HG03575 (cell line): ENCODE measurements around the gene INO80B.
A peak's percentile ranks its signal among the peaks of the same experiment; 100 is the strongest.

Experiments used
- ATAC-seq: cut with Tn5 transposase; IDR thresholded peaks from one replicate; pipeline ENCODE4 v1.9.1; 2021; ENCODE audit not compliant: unreplicated experiment, insufficient number of reproducible peaks, low FRiP score; ENCODE audit errors: extremely low read depth

The INO80B gene

DNA sequence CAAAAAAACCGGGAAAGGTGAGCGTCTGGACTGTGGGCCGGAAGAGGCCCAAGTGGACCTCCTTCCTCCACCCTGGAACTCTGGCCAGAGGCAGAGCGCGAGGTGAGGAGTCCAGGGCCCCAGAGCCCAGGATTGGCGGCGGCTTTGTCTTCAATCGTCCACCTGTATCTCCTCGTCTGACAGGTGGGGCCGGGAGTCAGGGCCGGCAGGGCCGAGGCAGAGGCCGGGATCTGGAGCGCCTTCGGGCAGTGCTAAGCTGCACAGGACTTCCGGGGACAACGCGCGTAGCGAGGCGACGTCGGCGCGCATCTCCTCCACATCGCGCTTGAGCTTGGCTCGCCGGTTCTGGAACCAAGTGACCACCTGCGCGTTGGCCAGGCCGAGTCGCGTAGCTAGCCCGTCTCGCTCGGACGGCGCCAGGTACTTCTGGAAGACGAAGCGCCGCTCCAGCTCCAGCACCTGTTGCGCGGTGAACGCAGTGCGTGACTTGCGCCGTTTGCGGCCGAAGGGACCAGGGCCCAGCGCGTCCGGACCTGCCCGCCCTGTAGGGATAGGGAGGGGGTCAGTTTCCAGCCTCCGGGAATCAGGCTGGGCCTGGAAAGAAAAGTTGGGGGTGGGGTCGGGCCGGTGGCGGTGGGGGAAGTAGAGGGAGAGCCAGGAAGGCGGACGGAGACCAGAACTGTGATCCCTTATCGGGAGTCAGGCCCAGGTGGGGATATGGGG lies 43.1 kb downstream of the INO80B start:
- ATAC-seq: no peak

GRCh38 chr2:74498500-74499266 lies 43.8 kb downstream of the INO80B start:
- no peak for ATAC-seq

DNA sequence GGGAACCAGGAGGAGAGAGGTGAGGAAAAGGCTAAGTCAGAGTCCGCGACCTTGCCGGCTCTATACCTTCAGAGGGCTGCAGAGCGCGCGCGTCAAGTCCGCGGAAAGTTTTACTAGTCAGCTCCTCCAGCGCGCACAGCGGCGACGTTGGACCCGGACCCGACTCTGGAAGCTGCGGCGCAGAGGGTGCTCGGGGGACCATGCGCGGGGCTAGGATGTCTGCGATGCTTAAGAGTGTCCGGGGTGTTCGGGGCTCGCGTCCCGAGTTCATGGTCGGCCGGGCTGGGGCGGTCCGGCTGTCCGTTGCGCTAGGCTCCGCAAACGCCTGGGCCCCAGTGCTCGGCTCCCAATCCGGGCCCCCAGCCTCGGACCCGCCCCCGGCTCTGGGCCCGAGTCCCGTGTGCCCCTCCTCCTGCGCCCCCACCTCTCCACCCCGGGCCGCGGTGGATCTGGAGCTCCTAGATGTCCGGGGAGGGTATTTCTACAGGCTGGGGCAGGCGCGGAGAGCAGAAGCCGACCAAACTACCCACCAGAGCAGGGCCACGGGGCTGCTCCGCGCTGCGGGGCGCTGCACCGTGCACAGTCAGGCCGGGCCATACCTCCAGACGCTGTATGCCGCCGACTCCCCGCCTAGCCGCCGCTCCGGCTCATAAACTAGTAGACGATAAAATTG lies 44.5 kb downstream of the INO80B start, which contains the start of gene LBX2:
TSS of gene LBX2 (minus strand) at position 337 of the 673 bp plus-strand sequence. CDS start at position 271, 66 bp downstream.
- no peak for ATAC-seq

- ATAC-seq: no peak
Observed at GRCh38 chr2:74499940-74500577, 45.2 kb downstream of the INO80B start.

- no peak for ATAC-seq
Observed at GRCh38 chr2:74500578-74500946, 45.7 kb downstream of the INO80B start.

DNA sequence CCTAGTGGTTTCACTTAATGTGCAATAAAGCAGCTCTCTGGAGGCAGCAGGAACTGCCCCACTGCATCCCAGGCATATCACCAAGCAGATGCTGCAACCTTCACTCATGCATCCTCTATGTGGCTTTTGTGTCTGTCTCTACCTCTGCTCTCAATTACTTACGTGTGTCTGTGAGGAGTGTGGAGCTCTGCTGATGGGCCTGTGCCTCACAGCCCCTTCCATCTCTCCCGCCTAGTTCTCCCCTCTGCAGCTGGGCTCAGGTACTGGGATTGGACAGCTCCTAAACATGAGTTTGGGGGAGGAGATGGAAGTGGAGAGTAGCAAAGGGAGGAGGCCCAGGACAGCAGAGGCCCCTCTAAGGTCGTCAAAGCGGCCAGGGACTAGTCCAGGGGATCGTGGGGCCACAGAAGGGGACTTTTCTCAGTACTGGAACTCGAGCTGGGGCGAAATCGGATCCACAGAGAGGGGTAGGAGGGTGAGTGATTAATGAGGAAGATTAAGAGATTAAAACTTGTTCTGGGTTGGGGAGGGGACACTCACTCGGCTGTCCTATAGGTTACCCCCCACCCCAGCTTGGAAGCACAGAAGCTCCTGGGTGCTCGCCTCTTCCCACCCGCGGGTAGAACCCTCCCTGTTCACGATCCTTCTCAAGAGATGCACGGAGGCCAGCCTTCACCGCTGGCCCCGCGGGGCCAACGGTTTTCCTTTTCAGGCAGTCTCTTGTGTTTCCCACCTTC lies 46.6 kb downstream of the INO80B start:
- no peak for ATAC-seq

DNA sequence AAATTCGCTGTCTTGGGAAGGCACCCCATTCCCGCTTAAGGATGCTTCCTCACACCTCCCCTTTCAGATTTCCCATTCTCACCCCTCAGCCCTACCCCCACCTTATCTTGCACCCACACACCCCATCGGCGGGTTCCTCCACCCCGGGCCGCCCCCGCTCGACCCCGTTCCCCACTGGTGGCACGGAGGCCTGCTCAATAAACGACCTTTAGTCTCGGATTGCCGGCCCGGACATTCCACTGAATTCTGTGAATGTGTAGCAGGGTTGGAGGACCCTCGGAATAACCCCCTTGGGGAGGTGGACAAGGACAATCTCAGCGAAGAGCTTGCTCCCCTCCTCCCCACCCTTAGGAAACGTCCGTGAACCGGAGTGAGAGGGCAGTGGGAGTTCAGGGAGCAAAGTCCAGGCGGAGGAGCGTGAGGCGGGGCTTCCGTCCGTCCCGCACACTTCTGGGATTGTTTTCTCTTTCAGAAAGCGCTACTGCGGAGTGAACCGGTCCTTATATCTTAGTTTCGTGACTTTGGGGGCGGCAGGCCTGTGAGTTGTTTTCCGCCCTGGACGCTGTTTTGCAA lies 47.3 kb downstream of the INO80B start:
- ATAC-seq: no peak

GRCh38 chr2:74502720-74503505 lies 48.0 kb downstream of the INO80B start:
- no peak for ATAC-seq

DNA sequence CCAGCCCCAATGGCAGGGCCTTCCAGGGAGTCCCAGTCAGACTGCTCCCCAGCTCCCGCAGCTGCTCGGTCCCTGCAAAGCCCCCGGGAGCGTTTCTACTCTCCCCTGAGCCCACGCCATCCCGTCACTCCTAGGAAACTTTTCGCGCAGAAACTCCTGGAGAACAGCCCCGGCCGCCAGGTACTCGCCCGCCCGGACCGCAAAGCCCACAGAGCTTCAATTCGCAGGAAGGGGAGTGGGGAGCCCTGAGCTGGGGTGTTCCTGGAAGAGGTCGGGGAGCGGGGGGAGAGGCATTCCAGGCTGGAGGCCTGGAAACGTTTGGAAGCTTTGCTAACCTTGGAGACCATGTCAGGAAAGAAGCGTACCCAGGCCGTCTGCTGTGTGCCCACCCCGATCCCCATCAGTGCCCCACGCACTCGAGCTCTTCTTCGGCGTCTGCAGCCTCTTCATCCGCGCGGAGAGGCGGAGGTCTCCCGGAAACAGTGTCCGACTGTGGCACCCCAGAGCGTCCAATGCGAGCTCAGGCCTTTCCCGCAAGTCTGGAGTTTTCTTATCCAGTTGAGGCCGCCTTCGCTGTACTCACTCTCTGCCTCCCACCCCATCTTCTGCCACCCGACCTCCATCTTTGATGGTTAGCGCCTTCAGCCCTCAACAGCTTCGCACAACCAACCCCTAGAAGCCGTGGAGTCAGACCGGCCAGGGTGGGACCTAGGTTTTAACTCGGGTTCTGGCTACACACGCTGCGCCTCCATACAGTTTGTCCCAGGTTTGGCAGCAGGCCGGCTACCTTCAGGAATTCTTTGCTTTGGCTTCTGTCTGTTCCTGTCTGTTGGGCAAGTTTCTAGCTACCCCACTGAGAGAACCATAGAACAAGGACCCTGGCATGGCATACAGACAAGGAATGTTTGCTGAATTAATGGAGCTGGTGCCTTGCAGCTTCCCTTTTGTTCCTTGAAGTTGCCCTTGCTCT lies 48.9 kb downstream of the INO80B start:
- ATAC-seq: no peak

GRCh38 chr2:74504591-74504990 lies 49.7 kb downstream of the INO80B start:
- no peak for ATAC-seq

DNA sequence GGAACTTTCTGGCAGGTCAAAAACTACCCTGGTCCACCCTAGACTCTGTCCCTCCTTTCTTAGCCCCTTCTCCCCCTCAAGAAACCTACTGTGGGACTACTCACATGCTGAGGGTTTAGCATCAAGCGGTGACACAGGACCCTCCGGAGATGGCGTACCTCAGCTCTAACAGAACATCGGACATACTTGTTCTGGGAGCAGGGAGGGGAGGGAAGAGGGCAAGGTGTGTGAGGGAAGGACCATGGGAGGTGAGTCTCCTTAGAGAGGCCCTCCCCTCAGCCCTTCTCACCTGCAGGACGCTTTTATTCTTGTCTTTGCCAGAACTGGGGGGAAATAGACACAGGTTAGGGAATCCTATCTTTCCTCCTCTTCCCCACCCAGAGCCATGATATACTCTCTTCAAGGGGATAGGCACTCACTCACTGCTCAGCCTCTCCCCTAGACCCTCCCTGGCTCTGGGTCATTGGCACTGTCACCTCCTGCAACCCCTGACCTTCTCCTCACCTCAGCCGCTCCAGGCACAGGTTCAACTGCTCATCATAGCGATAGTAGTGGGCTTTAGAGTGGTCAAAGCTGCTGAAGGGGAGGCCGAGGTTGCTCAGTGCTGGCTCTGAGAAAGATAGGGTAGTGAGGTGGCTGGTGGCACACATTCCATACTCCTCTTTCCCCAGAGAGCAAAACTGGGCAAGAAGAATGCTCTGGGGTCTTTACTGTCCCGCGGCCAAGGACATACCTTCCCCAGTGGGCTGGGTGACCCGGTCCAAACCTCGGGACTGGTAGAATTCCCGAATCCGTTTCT lies 50.8 kb downstream of the INO80B start:
- ATAC-seq: no peak

- ATAC-seq: peak; percentile 80
Observed at GRCh38 chr2:74507145-74507925, 52.4 kb downstream of the INO80B start, which contains the start of gene PCGF1. TSS of gene PCGF1 (minus strand) at chr2:74507695. CDS start at chr2:74507668, 27 bp downstream.
